ENCODE measurements around the gene FBXO27.
"Not testable (repeated sequence)": the region's sequence is repeated elsewhere in the genome, so short reads cannot be mapped to it uniquely, and the experiment has no call there.

Gene FBXO27

DNA sequence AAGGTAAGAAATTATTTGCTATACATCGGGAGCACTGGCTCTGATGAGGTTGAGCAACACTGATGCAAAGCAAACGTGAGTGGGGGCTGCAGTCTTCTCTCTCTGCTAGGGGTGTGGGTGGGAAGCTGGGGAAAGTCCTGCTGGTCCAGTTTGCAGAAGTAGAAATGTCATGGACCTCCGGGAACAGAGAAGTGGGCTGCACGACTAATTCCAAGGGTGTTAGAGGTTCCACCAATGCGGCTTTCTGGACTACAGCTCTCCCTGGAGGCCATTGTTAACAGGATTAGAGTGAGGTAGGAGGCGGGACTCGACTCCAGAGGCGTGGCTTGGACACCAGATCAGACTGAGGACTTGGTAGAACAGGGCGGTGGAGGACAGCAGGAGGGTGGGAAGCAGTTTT is 5.7 kb upstream of the FBXO27 start:
- no peak for DNase-seq (ENCODE audit: low spot score)

GRCh38 chr19:39037194-39037593 is 4.8 kb upstream of the FBXO27 start:
- no peak for DNase-seq (ENCODE audit: low spot score)

DNA sequence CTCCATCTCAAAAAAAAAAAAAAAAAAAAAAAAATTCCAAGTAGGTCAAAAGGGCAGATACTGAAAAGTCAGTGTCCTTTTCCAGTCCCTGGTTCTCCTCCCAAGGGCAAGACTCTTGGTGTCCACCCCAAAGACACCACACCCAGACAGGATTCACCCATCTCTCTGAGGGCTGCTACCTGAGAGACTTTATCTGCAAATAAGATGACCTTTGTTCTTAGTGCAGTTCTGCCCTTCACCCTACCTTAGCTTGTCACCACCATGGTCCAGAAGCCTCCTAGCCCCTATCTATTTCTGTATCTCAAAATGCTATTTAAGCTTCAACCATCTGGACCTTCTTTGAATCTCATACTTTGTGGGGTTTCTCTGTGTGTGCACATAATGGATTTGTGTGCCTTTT is 4.2 kb upstream of the FBXO27 start:
- DNase-seq (ENCODE audit: low spot score), result no peak

DNA sequence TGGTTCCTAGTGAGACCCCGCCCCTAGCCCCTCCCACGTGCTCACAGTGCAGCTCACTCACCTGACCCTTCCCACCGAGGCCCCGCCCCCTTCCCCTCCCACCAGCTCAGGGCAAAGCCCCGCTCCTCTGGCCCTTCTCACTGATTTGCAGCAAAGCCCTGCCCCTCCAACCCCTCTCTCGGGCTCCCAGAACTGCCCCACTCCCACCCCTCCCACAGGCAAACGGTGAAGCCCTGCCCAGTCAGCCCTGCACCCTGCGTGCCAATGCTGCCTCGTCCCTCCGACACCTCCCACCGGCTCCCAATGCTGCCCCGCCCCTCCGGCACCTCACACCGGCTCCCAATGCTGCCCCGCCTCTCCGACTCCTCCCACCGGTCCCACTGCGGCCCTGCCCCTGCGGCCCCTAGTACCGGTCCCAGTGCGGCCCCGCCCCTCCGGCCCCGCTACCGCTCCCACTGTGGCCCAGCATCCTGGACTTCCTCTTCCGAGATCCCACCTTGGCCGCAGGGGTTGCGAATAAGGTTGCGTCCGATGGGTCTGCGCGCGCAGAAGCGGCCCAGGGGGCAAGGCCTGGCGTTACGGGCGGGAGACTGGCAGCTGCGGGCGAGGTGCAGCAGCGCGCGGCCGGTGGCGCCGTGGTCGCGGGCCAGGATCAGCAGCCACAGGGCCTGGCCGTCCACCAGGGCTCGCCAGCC is 834 bp downstream of the FBXO27 start:
- DNase-seq (ENCODE audit: low spot score), result peak; percentile 85

- DNase-seq (ENCODE audit: low spot score), result no peak
Measured at GRCh38 chr19:39030854-39031367, 1.4 kb downstream of the FBXO27 start.

GRCh38 chr19:39024875-39025641 is 7.3 kb downstream of the FBXO27 start:
- no peak for DNase-seq (ENCODE audit: low spot score)

GRCh38 chr19:39021063-39021462 is 11.3 kb downstream of the FBXO27 start:
- no peak for DNase-seq (ENCODE audit: low spot score)

DNA sequence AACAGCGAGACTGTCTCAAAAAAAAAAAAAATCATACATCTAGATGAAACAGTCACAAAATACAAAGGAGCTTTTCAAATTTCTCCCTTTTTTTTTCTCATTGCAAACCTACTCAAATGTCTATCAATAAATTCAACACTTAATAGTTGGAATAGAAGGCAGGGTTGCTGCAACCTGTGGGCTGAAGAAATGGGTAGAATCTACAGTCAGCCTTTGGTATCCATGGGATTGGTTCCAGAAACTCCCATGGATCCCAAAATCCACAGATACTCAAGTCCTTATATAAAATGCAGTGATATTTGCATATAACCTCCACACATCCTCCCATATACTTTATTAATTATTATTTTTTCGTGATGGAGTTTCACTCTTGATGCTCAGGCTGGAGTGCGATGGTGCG is 14.7 kb downstream of the FBXO27 start:
- DNase-seq (ENCODE audit: low spot score), result no peak

- DNase-seq (ENCODE audit: low spot score), result no peak
Measured at GRCh38 chr19:39017026-39017425, 15.3 kb downstream of the FBXO27 start.

DNA sequence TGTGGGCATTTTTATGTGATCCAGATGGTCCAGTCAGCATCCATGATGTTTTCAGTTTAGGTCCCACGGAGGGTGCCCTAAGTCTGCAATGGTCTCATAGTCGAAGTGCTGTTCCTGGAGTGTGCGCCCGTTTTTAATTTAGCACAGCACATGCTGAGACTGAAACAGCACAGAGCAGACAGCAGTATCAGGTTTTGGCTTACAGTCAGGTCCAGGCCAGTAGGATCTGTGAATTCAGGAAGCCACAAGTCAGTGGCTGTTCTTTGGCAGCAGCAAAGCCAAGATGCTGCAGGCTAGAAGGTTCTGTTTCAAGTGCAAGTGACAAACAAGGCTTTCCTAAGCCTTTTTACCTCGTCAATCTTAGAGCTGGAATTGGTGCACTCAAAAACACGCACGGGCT is 18.3 kb downstream of the FBXO27 start:
- no peak for DNase-seq (ENCODE audit: low spot score)

GRCh38 chr19:39009001-39009400 is 23.3 kb downstream of the FBXO27 start:
- no peak for DNase-seq (ENCODE audit: low spot score)

DNA sequence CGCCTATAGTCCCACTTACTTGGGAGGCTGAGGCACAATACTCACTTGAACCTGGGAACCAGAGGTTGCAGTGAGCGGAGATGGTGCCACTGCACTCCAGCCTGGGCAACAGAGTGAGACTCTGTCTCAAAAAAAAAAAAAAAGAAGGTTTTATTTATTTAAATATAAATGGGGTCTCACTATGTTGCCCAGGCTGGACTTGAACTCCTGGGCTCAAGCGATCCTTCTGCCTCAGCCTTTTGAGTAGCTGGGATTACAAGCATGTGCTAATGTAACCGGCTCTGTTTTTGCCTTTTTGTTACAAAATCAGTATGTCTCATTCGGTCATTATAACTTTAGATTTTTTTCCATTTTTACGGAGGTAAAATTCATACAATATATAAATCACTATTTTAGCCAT is 24.2 kb downstream of the FBXO27 start:
- DNase-seq (ENCODE audit: low spot score), result no peak

- no peak for DNase-seq (ENCODE audit: low spot score)
Measured at GRCh38 chr19:39007096-39007495, 25.3 kb downstream of the FBXO27 start.

DNA sequence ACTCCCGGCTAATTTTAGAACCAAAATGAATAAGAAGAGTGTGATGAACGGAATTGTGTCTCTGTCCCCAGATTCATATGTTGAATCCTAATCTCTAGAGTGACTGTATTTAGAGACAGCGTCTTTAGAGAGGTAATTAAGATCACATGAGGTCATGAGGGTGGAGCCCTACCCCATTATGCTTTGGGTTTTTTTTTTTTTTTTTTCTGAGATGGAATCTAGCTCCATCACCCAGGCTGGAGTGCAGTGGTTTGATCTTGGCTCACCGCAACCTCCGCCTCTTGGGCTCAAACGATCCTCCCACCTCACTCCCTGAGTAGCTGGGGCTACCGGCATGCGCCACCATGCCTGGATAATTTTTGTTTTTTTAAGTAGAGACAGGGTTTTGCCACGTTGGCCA is 27.9 kb downstream of the FBXO27 start:
- DNase-seq (ENCODE audit: low spot score), result no peak

DNA sequence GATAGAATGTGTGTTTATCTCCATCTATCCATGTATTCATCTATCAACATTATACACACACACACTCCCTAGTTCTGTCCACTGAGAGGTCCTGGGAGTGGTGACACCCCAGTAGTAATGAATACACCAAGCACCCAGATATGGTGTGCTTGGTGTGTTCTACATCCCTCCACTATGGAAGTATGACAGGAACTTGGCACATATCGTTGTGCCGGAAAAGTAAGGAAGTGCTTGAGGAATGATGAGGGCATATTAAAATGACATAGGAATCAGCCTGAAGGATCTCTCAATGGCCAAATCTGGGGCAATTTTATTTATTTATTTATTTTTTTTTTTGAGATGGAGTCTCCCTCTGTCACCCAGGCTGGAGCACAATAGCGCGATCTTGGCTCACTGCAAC is 28.6 kb downstream of the FBXO27 start:
- no peak for DNase-seq (ENCODE audit: low spot score)

DNA sequence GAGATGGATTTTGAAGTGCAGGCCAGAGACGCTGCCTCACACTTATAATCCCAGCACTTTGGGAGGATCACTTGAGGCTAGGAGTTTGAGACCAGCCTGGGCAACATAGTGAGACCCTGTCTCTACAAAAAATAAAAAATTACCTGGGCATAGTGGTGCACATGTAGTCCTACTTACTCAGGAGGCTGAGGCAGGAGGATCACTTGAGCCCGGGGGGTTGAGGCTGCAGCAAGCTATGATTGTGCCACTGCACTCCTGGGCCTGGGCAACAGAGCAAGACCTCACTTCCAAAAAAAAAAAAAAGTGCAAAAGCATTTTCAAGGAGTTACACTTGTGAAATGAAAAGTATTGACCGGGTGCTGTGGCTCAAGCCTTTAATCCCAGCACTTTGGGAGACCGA is 29.2 kb downstream of the FBXO27 start:
- no peak for DNase-seq (ENCODE audit: low spot score)

GRCh38 chr19:39001041-39001440 is 31.3 kb downstream of the FBXO27 start:
- no peak for DNase-seq (ENCODE audit: low spot score)

DNA sequence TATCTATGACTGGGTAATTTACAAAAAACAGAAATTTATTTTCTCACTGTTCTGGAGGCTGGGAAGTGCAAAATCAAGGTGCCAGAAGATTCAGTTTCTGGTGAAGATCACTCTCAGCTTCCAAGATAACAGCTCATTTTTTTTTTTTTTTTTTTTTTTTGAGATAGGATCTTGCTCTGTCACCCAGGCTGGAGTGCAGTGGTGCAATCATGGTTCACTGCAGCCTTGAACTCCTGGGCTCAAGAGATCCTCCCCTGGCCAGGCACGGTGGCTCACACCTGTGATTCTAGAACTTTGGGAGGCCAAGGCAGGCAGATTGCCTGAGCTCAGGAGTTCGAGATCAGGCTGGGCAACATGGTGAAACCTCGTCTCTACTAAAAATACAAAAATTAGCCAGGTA is 34.8 kb downstream of the FBXO27 start:
- not testable (repeated sequence) for DNase-seq (ENCODE audit: low spot score)

DNA sequence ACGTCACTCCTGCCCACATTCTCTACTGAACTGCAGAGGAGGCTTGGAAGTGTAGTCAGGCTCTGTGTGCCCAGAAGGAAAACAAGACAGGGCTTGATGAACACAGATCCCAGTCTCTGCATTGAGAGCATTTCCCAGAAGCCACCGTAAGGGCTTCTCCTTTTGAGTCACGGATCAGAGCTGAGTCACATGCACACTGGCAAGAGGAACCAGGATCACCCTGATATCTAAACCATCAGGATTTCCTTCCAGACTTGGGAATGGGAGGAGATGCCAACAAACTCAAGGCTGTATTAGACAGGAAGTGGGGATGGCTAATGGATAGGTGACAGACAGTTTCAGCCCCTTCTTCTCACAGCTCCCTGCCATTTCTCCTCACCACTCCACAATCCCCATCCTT is 39.1 kb downstream of the FBXO27 start:
- DNase-seq (ENCODE audit: low spot score), result no peak

DNA sequence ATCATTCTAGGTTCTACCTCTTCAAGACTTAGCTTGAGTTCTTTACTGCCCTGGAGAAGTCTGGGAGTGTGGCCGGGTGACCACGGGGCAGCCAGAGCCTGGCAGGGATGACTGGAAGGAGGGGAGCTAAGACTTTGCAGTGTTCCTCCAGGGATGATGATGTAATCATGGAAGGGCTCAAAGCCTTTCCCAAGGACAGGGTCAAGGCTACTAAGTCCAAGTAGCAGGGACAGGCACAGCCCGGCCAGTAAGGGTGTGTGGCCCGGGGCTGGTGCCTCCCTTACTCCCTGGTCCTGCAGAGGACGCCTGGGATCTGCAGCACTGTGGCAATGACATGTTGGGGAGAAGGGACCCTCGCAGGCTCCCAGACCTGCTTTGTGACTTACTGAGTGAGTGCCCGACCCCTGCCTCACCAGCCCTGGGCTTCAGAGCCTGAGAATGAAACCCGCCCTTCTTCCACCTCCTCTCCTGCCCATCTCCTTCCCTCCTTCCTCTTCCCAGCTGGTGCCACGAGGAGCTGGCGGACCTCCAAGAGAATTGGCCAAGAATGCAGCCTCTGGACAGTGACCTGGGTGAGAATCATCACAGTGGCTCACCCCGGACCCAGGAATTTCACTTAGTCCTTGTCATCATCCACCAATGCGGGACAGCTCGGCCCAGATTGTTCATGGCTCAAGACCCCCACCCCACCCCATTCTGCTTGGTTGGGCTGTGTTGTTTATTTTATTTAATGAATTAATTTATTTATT is 41.2 kb downstream of the FBXO27 start:
- DNase-seq (ENCODE audit: low spot score), result peak; percentile 23

DNA sequence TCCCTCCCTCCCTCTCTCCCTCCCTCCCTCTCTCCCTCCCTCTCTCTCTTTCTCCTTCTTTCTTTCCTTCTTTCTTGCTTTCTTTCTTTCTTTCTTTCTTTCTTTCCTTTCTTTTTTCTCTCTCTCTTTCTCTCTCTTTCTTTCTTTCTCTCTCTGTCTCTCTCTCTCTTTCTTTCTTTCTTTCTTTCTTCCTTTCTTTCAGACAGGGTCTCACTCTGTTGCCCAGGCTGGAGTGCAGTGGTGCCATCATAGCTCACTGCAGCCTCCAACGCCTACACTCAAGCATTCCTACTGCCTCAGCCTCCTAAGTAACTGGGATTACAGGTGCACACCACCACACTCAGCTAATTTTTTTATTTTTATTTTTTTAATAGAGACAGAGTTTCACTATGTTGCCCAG is 42.7 kb downstream of the FBXO27 start:
- not testable (repeated sequence) for DNase-seq (ENCODE audit: low spot score)

- peak; percentile 7 for DNase-seq (ENCODE audit: low spot score)
Measured at GRCh38 chr19:38989066-38989605, 43.2 kb downstream of the FBXO27 start.

- DNase-seq (ENCODE audit: low spot score), result not testable (repeated sequence)
Measured at GRCh38 chr19:38988627-38989026, 43.7 kb downstream of the FBXO27 start.

All from LoVo (cell line).